NCI-H510A treated with DMSO at 0.1 percent for 48 hours (cell line): Measurements from ENCODE around the gene PRDX5.

Experiments
- DNase-seq: peaks from one replicate; lab custom pipeline; 2025; lab: John Stamatoyannopoulos, UW

Gene PRDX5

DNA sequence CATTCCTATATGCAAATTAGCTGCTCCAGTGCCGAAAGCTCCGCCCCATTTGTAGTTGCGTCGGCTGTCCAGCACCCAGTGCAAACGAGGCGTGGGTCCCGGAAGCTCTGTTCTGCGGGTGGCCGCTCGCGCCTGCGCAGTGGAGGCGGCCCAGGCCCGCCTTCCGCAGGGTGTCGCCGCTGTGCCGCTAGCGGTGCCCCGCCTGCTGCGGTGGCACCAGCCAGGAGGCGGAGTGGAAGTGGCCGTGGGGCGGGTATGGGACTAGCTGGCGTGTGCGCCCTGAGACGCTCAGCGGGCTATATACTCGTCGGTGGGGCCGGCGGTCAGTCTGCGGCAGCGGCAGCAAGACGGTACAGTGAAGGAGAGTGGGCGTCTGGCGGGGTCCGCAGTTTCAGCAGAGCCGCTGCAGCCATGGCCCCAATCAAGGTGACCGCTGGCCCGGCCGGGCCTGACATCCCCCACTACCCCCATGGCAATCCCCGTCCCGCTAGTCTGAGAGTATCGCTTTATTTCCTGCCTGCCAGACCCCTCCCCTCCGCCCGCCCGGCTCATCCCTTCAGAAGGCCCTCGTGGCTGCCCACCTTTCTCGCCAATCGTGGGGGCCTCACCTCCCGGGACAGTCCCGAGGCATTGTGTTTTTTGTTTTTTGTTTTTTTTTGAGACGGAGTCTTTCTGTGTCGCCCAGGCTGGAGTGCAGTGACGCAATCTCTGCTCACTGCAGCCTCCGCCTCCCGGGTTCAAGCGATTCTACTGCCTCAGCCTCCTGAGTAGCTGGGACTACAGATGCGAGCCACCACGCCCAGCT, at the start of gene PRDX5:
Gene PRDX5 (plus strand): TSS at position 161 of the 805 bp plus-strand sequence. CDS start 95 bp downstream, at position 256.
- peak; percentile 92 for DNase-seq

DNA sequence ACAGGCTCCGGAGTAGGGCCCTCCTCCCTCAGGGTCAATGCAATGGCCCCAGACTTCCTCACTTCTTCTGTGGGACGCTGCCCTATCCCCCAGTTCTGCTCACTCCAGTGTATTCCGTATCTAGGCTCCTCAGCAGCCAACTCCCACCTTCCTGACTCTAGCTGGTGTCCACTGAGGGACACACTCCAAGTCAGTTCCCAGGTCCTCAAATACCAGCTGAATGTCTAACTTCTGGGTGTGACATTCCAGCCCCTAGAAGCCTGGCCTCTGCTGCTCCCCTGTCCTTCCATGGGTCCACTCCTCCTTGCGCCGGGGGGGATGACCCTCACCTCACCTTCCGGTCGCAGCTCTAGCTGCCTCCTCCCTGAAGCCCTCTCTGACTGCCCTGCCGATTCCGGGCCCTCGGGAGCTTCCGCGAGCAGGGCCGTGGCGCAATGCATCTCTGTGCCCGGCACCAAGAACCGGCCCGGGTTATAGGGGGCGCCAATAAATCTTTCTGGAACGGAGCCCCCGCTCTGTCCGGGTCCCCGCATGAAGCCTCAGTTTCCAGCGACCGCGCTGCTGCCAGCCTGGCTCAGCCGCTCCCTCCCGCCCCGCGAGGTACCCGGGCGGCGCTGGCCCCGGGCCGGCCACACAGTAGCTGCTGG, 48.9 kb upstream of the PRDX5 start:
- DNase-seq = peak; percentile 41

DNA sequence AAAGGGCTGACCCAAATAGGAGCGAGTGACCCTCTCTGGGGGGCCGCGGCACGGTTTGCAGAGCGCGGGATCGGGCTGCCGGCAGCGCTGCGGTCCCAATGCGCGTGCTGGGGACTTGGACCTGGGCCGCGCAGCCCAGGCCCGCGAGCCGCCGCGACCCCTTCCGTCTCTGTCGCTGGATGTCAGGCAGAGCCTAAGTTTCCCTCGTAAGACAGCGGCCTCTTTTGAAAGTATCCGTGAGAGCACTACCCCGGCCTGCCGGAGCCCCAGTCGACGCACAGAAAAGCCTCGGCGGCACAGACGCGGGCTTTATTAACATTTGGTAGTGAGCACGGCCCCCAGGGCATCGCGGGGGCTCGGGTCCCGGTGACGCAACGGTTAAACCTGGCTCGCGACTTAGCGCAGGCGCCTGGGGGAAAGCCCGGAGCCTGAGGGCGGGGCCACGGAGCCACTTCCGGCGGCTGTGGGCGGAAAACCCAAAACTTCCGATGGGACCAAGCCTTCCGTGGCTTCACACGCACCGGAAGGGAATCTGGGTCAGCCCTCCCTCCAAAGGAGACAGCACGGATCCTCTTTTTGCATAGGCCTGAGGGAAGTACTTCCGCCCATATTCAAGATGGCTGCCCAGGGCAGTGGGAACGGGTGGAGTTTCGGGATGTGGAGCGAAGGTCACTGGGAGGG, 48.2 kb upstream of the PRDX5 start:
- peak; percentile 98 for DNase-seq

DNA sequence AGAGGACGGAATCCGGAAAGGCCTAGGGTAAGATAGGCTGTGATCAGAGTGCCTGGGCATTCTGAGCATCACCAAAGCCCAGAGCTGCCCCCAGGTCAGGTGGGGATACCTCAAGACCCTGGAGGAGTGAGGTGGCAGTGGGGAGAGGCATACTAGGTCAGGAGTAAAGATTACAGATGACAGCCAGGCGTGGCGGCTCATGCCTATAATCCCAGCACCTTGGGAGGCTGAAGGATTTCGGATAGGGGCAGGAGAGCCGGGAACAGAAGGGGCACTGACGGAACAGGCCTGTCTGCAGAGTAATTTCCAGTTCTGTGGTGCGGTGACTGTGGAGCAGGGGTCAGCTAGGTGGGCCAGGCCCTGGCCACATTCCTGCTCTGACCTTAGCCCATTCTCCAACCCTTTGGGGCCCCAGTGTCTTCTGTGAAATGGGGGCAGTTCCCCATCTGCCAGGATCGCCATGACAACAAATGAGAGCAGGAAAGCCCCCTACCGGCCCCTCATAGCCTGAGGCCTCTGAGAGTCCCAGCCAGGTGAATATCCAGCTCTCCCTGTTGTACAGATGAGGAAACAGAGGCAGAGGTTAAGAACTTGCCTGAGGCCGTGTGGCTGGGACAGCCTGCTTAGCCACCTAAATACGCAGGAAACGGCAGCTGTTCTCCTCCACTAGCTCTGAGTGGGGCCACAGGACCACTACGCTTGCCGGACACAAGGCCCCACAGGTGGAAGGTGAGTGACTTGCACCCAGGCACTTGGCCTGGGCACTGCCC, 42.7 kb upstream of the PRDX5 start:
- DNase-seq = no peak

DNA sequence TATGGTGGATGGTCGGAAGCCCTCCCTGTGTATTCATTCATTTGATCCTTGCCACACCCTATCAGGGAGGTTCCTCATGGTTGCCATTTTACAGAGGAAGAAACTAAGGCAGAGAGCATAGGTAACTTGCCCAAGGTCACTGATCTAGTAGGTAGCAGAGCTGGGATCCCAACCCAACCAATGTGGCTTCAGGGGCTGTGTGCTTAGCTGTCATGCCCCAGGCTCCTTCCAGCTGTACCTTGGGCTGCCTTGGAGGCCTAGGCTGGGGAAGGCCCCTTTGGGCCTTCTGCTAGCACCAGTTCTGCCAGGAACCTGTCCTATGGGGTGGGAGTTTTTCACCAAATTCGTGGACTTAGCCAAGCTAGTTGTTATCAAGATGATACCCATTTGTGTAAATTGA, 42.1 kb upstream of the PRDX5 start:
- DNase-seq = no peak

DNA sequence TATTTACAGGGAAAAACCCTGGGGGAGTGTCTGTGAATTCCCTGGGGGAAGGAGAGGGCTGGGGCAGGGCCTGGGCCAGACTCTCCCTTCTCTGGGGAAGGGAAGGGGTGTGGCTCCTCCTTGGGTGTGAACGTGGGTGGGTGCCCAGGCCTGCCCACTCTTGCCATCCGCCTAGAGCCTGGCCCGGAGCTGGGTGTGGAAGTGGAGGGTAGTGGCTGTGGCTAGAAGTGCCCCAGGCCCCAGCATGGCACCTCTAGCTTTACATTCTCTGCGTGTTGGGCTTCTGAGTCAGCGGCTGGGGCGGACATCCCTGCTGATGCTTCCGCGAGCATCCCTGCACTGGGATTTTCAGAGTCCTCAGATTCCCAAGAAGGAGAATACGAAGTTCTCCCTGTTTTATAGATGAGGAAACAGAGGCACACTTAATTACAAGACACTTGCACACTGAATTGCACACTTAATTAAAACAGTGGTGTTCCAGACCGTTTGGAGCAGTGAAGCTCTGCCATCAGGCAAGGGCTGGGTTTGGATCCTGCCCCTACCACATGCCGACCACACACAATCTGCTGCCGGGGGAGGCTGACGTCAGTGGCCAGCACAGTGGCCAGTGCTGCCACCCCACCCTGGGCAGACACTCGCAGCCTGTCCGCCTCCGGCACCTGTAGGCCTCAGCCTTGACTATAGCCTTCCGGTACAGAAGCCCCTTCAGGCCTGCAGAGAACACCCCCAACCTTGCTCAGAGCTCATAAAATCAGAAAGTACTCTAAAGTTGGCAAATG, 41.1 kb upstream of the PRDX5 start:
- no peak for DNase-seq

DNA sequence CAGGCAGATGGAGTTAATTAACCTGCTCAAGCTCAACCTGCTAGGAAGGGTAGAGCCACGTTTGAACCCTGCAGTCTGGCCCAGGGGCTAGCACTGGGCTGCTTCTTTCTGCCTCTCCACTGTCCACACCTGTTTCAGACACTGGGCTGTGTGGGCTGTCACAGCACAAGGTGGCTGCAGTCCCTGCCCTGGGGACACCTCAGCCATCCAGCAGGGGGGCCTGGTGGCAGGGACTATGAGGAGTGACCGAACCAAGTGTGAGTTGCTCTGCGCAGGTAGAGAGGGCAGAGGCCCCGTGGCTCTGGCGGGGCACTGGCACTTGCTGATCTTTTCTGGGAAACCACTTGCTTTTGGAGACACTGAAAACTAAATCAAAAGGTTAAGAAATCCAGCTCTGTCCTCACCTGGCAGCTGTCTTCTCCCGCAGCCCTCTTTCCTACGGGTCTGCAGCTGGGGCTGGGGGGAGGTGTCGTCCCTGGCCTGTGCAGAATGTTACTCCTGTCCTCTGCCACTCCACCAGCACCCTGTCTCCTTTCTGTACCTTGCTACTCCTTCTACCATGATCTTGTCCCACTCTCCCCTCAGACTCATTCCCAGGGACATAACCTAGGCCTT, 39.2 kb upstream of the PRDX5 start:
- DNase-seq = no peak

DNA sequence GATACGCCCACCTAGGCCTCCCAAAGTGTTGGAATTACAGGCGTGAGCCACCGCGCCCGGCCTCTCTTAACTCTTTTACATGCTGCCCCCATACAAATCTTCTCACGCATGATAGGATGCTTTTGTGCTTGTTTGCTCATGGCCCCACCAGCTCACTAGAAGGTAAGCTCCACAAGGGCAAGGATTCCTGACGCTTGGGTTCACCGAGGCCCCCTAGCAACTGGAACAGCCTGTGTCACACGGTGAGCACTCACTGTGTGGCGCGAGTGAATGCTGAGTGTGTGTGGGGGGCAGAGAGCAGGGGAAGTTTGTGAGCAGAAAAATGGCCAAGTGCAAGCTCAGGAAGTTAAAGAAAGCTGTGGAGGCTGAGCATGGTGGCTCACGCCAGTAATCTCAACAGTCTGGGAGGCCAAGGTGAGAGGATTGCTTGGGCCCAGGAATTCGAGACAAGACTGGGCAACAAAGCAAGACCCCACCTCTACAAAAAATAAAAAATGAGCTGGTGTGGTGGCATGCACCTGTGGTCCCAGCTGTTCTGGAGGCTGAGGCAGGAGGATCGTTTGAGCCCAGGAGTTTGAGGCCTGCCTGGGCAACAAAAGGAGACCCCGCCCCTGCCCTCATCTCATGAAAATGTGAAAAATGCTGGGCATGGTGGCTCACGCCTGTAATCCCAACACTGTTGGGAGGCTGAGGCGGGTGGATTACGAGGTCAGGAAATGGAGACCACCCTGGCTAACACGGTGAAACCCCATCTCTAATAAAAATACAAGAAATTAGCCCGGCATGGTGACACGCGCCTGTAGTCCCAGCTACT, 35.8 kb upstream of the PRDX5 start:
- DNase-seq = no peak

DNA sequence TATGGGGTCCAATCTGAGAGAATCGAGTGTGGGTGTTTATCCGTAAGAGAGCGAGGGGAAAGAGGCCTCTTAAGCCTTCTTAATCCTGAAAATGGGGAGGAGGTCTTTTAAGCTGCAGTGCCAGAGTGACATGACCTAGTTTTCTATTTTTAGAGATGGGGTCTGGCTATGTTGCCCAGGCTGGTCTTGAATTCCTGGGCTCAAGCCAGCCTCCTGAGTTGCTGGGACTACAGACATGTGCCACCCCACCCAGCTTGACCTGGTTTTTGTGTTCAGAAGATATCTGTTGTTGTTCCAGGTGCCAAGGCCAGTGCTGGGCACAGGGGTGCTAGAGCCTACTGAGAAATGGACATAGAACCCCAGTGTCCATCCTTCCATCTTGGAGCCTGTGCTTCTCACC, 34.8 kb upstream of the PRDX5 start:
- DNase-seq = no peak

DNA sequence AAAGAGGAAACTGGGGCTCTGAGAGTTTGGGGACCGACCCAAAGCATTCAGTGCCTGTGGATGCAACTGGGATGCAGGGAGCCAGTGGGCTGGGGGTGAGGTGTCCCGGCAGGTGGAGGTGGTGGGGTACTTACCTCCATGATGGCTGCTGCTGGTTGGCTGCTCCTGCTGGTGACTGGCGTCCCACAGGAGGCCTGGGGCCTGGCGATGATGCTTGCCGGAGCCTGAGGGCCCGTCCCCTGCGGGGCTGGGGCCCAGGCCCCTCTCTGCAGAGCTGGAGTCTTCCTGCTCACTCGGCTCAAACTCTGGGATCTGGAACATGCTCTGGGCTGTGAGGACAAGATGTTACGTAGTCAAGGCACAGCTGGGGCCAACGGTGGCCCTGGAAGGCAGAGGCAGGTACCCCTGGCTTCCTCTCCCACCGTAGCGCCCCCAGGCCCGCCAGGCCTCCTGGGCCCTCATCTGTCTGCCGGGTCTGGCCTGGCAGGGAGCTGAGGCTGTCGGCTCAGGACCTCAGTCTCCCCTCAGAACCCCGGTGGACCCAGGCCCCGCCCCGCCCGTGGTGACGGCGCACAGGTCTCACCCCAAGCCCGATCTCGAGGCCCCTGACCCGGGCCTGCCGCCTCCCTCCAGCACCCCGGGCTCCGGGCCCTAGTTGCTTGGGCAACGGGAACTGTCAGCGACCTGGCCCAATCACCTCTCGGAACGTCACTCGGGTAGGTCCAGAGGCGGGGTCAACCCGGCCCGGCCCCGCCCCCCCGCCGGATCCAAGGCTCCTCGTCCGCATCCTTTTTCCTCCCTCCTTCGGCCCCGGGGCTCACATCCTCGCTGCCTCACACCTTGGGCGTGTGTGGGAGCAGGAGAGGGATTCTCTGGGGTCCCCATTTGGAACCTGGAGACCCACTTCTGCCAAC, 33.6 kb upstream of the PRDX5 start, which contains the start of gene BAD:
Gene BAD (minus strand): TSS at position 618 of the 914 bp plus-strand sequence. CDS start 297 bp downstream, at position 321.
- peak; percentile 91 for DNase-seq

DNA sequence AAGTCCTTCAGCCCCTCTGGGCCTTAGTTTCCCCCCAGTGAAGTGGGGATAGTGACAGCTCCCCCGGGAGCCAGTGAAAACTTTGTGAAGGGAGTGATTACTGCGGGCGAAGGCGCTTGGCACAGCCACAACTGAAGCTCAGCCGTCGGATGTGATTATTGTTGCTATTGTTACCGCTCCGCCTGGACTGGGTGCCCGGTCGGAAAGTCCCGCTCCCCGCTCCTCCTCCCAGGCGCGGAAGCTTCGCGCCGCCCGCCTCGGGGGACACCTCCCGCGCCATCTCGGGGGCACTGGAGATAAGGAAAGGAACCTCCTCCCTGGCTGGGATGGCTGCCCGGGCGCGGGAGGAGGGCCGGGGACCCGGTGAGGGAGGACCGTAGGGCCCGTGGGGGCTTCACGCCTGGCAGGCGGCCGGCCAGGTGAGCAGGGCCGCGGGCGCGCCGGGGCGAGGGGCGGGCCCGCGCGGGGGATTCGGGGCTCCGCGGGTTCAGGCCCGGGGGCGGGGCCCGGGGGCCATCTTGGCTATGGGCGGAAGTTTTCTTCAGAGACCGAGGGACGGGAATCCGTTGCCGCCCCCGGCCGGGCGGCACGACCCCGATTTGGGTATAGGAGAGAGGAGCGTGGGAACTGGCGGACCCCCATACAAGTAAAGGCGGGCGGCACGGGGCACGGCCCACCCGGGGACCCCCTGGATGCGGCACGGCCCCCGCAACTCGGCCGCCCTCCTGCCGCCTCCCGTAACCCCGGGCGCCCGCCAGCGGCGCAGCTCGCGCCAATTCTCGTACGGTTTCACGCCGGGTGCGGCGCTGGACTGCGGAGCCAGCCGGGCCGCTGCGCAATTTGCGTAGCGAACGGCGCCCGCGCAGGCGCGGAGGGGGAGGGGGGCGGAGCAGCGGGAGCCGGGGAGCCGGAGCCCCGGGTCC, 32.7 kb upstream of the PRDX5 start, which contains the start of gene GPR137:
Gene GPR137 (plus strand): TSS at position 887 of the 923 bp plus-strand sequence. CDS start 677 bp downstream, outside the sequence.
- peak; percentile 72 for DNase-seq

DNA sequence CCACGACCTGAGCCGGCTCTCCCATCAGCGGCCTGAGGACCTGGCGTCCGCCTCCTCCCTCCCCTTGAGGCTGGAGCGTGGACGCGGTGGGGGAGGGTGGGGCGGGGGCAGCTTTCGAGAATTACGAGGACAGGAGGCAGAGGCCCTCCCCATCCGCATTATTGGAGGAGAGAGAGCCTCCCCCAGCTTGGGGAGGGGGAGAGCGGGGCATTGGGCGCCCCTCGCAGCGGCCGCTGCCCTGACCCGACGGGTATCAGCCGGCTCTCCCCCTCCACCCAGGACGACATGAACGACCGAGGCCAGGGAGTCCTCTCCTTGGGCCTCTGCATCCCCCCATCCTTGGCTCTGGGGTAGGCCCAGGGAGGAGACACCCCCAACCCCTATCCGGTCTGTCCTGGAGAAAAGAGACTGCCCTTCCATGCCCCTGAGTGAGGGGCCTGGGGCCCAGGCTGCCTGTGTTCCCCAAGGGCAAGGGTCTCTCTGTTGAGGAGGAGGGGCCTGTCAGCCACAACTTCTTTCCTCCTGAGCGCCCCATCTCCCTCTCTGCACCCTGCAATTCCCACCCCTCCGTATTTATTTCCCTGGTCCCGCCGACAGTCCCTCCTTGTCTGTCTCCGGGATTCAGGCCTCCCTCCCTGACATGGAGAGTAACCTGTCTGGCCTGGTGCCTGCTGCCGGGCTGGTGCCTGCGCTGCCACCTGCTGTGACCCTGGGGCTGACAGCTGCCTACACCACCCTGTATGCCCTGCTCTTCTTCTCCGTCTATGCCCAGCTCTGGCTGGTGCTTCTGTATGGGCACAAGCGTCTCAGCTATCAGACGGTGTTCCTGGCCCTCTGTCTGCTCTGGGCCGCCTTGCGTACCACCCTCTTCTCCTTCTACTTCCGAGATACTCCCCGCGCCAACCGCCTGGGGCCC, 31.8 kb upstream of the PRDX5 start:
- DNase-seq = peak; percentile 48

DNA sequence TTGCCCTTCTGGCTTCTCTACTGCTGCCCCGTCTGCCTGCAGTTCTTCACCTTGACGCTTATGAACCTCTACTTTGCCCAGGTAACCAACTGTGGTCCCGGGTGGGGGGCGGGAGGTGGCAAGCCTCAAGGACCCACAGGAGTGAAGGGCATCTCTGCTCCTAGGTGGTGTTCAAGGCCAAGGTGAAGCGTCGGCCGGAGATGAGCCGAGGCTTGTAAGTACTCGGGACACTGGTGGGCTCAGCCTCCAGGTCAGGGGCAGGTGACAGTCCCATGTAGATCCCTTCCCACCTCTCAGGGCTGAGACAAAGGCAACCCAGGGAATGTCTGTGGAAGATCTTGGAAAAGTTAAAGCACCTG, 31.1 kb upstream of the PRDX5 start:
- DNase-seq = no peak

DNA sequence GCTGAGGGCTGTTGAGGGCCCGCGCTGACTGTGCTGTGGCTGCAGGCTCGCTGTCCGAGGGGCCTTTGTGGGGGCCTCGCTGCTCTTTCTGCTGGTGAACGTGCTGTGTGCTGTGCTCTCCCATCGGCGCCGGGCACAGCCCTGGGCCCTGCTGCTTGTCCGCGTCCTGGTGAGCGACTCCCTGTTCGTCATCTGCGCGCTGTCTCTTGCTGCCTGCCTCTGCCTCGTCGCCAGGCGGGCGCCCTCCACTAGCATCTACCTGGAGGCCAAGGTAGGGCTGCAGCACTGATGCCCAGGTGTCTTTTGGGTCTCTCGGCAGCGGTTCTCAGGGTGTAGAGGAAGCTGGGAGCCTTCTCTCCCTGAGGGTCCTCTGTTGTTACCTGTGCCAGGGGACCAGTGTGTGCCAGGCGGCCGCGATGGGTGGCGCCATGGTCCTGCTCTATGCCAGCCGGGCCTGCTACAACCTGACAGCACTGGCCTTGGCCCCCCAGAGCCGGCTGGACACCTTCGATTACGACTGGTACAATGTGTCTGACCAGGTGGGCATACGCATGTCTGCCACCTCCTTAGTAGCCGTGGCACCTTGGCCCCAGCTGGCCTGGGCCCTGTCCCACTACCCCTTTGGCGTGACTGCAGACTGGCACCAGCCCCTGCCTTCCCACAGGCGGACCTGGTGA, 30.1 kb upstream of the PRDX5 start:
- no peak for DNase-seq

DNA sequence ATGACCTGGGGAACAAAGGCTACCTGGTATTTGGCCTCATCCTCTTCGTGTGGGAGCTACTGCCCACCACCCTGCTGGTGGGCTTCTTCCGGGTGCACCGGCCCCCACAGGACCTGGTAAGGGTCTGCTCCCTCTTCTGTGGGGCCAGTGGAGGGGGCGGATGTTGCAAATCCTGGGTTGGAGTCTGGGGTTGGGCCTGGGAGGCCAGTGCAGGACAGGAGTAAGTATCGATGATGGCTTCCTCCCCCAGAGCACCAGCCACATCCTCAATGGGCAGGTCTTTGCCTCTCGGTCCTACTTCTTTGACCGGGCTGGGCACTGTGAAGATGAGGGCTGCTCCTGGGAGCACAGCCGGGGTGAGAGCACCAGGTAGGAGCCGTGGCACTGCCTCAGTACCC, 29.6 kb upstream of the PRDX5 start:
- DNase-seq = no peak

DNA sequence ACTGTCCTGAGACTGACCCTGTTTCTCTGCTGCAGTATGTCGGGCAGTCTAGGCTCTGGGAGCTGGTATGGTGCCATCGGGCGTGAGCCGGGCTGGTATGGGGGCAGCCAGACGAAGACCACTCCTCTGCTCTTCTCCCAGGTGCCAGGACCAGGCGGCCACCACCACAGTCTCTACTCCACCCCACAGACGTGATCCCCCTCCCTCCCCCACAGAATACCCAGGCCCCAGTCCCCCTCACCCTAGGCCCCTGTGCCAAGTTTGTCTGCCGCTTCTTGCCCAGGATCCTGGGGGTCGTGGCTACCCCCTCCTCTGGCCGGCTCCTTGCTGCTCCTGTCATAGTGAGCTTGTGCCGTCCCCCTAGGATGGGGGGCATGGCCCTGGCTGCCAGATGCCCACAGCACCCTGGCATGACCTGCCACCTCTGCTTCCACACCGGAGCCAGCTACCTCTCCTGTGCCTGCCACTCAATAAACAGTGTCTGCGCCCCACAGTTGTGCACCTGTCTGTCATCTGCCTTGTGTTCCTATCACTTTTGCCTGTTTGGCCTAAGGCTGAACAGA, 28.8 kb upstream of the PRDX5 start:
- DNase-seq = no peak
